ENCODE measurements around the gene ME1.
"Not testable (repeated sequence)": the region's sequence is repeated elsewhere in the genome, so short reads cannot be mapped to it uniquely, and the experiment has no call there.

The ME1 gene

GRCh38 chr6:83365931-83366330 is 64.9 kb downstream of the ME1 start:
- no peaks in the 10 kb centered on the region for H3K4me1 ChIP-seq (ENCODE audit: insufficient read depth, low read length)
- H3K4me2 ChIP-seq (ENCODE audit: insufficient read depth, low read length): no peak overlapping the region
- DNase-seq: no peak
- no peak overlapping the region for H3K27ac ChIP-seq (ENCODE audit: low read length)
- no peak overlapping the region for H3K4me3 ChIP-seq (ENCODE audit: low read depth in 1 of 2, low read length in 2 of 2)
- H3K9me3 ChIP-seq (ENCODE audit: insufficient read depth, low read length, severe bottlenecking): no peaks in the 10 kb centered on the region
- H3K27me3 ChIP-seq (ENCODE audit: insufficient read depth, low read length, poor library complexity): no peaks in the 10 kb centered on the region
- no peak for TF ChIP-seq EZH2 (IDR thresholded peaks at IDR 0.05; ENCODE audit: borderline replicate concordance, low read depth, low read length, severe bottlenecking)
- no peak for TF ChIP-seq CTCF (IDR thresholded peaks at IDR 0.05; ENCODE audit: borderline replicate concordance, extremely low read depth, low read length, poor library complexity, severe bottlenecking)
- no peak for ATAC-seq (ENCODE audit: insufficient read depth, low read depth)
- no peak overlapping the region for H2AFZ ChIP-seq (ENCODE audit: low read depth, low read length)
- no peaks in the 10 kb centered on the region for H3K79me2 ChIP-seq (ENCODE audit: insufficient read depth, low read length)
- no peaks in the 10 kb centered on the region for H3K36me3 ChIP-seq (ENCODE audit: insufficient read depth, low read length)
- H4K20me1 ChIP-seq (ENCODE audit: insufficient read depth, low read length): no peaks in the 10 kb centered on the region
- H3K9ac ChIP-seq (ENCODE audit: low read depth, low read length): no peak overlapping the region

- not testable (repeated sequence) for H3K79me2 ChIP-seq (ENCODE audit: insufficient read depth, low read length); H2AFZ ChIP-seq (ENCODE audit: low read depth, low read length); H3K36me3 ChIP-seq (ENCODE audit: insufficient read depth, low read length); DNase-seq; H3K27me3 ChIP-seq (ENCODE audit: insufficient read depth, low read length, poor library complexity); H3K4me2 ChIP-seq (ENCODE audit: insufficient read depth, low read length); H3K27ac ChIP-seq (ENCODE audit: low read length); H3K9ac ChIP-seq (ENCODE audit: low read depth, low read length); H3K4me3 ChIP-seq (ENCODE audit: low read depth in 1 of 2, low read length in 2 of 2); H3K4me1 ChIP-seq (ENCODE audit: insufficient read depth, low read length); H3K9me3 ChIP-seq (ENCODE audit: insufficient read depth, low read length, severe bottlenecking); ATAC-seq (ENCODE audit: insufficient read depth, low read depth); H4K20me1 ChIP-seq (ENCODE audit: insufficient read depth, low read length)
These were observed 68.5 kb downstream of the ME1 start for GRCh38 chr6:83362349-83362748.

GRCh38 chr6:83359638-83360037 is 71.2 kb downstream of the ME1 start:
- H3K4me1 ChIP-seq (ENCODE audit: insufficient read depth, low read length): no peaks in the 10 kb centered on the region
- no peak for ATAC-seq (ENCODE audit: insufficient read depth, low read depth)
- TF ChIP-seq CTCF (IDR thresholded peaks at IDR 0.05; ENCODE audit: borderline replicate concordance, extremely low read depth, low read length, poor library complexity, severe bottlenecking): no peak
- TF ChIP-seq EZH2 (IDR thresholded peaks at IDR 0.05; ENCODE audit: borderline replicate concordance, low read depth, low read length, severe bottlenecking): no peak
- no peak overlapping the region for H3K4me3 ChIP-seq (ENCODE audit: low read depth in 1 of 2, low read length in 2 of 2)
- no peak overlapping the region for H3K27ac ChIP-seq (ENCODE audit: low read length)
- no peaks in the 10 kb centered on the region for H3K36me3 ChIP-seq (ENCODE audit: insufficient read depth, low read length)
- no peaks in the 10 kb centered on the region for H3K27me3 ChIP-seq (ENCODE audit: insufficient read depth, low read length, poor library complexity)
- no peaks in the 10 kb centered on the region for H4K20me1 ChIP-seq (ENCODE audit: insufficient read depth, low read length)
- no peak overlapping the region for H3K9ac ChIP-seq (ENCODE audit: low read depth, low read length)
- no peak overlapping the region for H2AFZ ChIP-seq (ENCODE audit: low read depth, low read length)
- H3K4me2 ChIP-seq (ENCODE audit: insufficient read depth, low read length): no peak overlapping the region
- H3K79me2 ChIP-seq (ENCODE audit: insufficient read depth, low read length): no peaks in the 10 kb centered on the region
- DNase-seq: no peak
- no peaks in the 10 kb centered on the region for H3K9me3 ChIP-seq (ENCODE audit: insufficient read depth, low read length, severe bottlenecking)

GRCh38 chr6:83354747-83355146 is 76.1 kb downstream of the ME1 start:
- Histone ChIP-seq H3K4me2 (ENCODE audit: insufficient read depth, low read length) (no peak overlapping the region), H4K20me1 (ENCODE audit: insufficient read depth, low read length) (no peaks in the 10 kb centered on the region), H3K4me3 (ENCODE audit: low read depth in 1 of 2, low read length in 2 of 2) (no peak overlapping the region), H3K79me2 (ENCODE audit: insufficient read depth, low read length) (no peaks in the 10 kb centered on the region), H3K36me3 (ENCODE audit: insufficient read depth, low read length) (no peaks in the 10 kb centered on the region), H3K27me3 (ENCODE audit: insufficient read depth, low read length, poor library complexity) (no peaks in the 10 kb centered on the region), H3K9me3 (ENCODE audit: insufficient read depth, low read length, severe bottlenecking) (no peaks in the 10 kb centered on the region), H2AFZ (ENCODE audit: low read depth, low read length) (no peak overlapping the region), H3K27ac (ENCODE audit: low read length) (no peak overlapping the region), H3K9ac (ENCODE audit: low read depth, low read length) (no peak overlapping the region), H3K4me1 (ENCODE audit: insufficient read depth, low read length) (no peaks in the 10 kb centered on the region)
- ATAC-seq (ENCODE audit: insufficient read depth, low read depth) (no peak), DNase-seq (no peak)
- TF ChIP-seq CTCF (IDR thresholded peaks at IDR 0.05; ENCODE audit: borderline replicate concordance, extremely low read depth, low read length, poor library complexity, severe bottlenecking) (no peak), EZH2 (IDR thresholded peaks at IDR 0.05; ENCODE audit: borderline replicate concordance, low read depth, low read length, severe bottlenecking) (no peak)
